Neural cell (in vitro differentiated cells): Measurements from ENCODE around the gene EPN1.

ENCODE experiments used
- CTCF ChIP-seq: fragments of 450-650 bp; IDR thresholded peaks from 2 replicates; pipeline ENCODE4 v1.5.1; 2014; ENCODE audit warnings: antibody characterized with exemption, mild to moderate bottlenecking, moderate library complexity; ENCODE audit not compliant: poor library complexity, severe bottlenecking
- EP300 ChIP-seq: fragments of 450-650 bp; conservative IDR thresholded peaks from 2 replicates; pipeline ENCODE4 v1.6.1; 2014; ENCODE audit warnings: antibody characterized with exemption, mild to moderate bottlenecking, moderate library complexity; ENCODE audit not compliant: poor library complexity, severe bottlenecking
- EZH2 ChIP-seq: fragments of 200-600, 300-800 bp; shearing (Covaris generic), sonication (generic); IDR thresholded peaks from 2 replicates; pipeline ENCODE4 v1.6.1; 2014; ENCODE audit warnings: antibody characterized with exemption, low read length, borderline replicate concordance, mild to moderate bottlenecking; ENCODE audit not compliant: insufficient read depth, poor library complexity, severe bottlenecking
- MXI1 ChIP-seq: fragments of 450-650 bp; conservative IDR thresholded peaks from 2 replicates; pipeline ENCODE4 v1.6.1; 2014; ENCODE audit warnings: antibody characterized with exemption, mild to moderate bottlenecking; ENCODE audit not compliant: poor library complexity, severe bottlenecking
- POLR2AphosphoS5 ChIP-seq: IDR thresholded peaks from 2 replicates; pipeline ENCODE4 v1.6.1; 2012
- RAD21 ChIP-seq: fragments of 450-650 bp; conservative IDR thresholded peaks from 2 replicates; pipeline ENCODE4 v1.6.1; 2014; ENCODE audit warnings: antibody characterized with exemption, mild to moderate bottlenecking, moderate library complexity
- REST ChIP-seq: IDR thresholded peaks from 2 replicates; pipeline ENCODE4 v1.6.1; 2012; ENCODE audit warnings: borderline replicate concordance
- SMC3 ChIP-seq: fragments of 450-650 bp; conservative IDR thresholded peaks from 2 replicates; pipeline ENCODE4 v1.6.1; 2014; ENCODE audit warnings: antibody characterized with exemption, mild to moderate bottlenecking, moderate library complexity; ENCODE audit not compliant: poor library complexity
- TAF1 ChIP-seq: IDR thresholded peaks from 2 replicates; pipeline ENCODE4 v1.6.1; 2012; ENCODE audit warnings: low read depth

GRCh38 chr19:55676383-55676782 is 1.4 kb downstream of the EPN1 start:
- no peak for TF ChIP-seq EZH2
- TF ChIP-seq CTCF = no peak
- TF ChIP-seq POLR2AphosphoS5 = no peak
- no peak for TF ChIP-seq REST
- TF ChIP-seq EP300 = no peak
- no peak for TF ChIP-seq SMC3
- TF ChIP-seq TAF1 = no peak
- no peak for TF ChIP-seq MXI1
- no peak for TF ChIP-seq RAD21
